ENCODE results near the gene FFAR3. TPM values are rescaled to one million over a fixed set of nuclear protein-coding genes. Genes with fewer than 3 reads are reported as not detected.
A peak's percentile ranks its signal among the peaks of the same experiment; 100 is the strongest.

The FFAR3 gene
- total RNA-seq, 1 donor: not detected

GRCh38 chr19:35318679-35319448 lies 39.4 kb upstream of the FFAR3 start:
- no peak overlapping the region for H3K4me3 ChIP-seq (ENCODE audit: low read depth, low read length)
- no peak for TF ChIP-seq CTCF (IDR thresholded peaks at IDR 0.05; ENCODE audit: insufficient read depth, low read depth, low read length)
- DNase-seq (ENCODE audit: low read depth): peak; percentile 46

- no peak for DNase-seq (ENCODE audit: low read depth)
- TF ChIP-seq CTCF (IDR thresholded peaks at IDR 0.05; ENCODE audit: insufficient read depth, low read depth, low read length): no peak
- H3K4me3 ChIP-seq (ENCODE audit: low read depth, low read length): no peak overlapping the region
Observed at GRCh38 chr19:35320065-35320713, 38.1 kb upstream of the FFAR3 start.

GRCh38 chr19:35321291-35321690 lies 37.0 kb upstream of the FFAR3 start:
- TF ChIP-seq CTCF (IDR thresholded peaks at IDR 0.05; ENCODE audit: insufficient read depth, low read depth, low read length): no peak
- no peak overlapping the region for H3K4me3 ChIP-seq (ENCODE audit: low read depth, low read length)
- no peak for DNase-seq (ENCODE audit: low read depth)

GRCh38 chr19:35322014-35322413 lies 36.2 kb upstream of the FFAR3 start:
- H3K4me3 ChIP-seq (ENCODE audit: low read depth, low read length): no peak overlapping the region
- DNase-seq (ENCODE audit: low read depth): no peak
- TF ChIP-seq CTCF (IDR thresholded peaks at IDR 0.05; ENCODE audit: insufficient read depth, low read depth, low read length): no peak

GRCh38 chr19:35327642-35328041 lies 30.6 kb upstream of the FFAR3 start:
- H3K4me3 ChIP-seq (ENCODE audit: low read depth, low read length): no peak overlapping the region
- TF ChIP-seq CTCF (IDR thresholded peaks at IDR 0.05; ENCODE audit: insufficient read depth, low read depth, low read length): peak; percentile 30
- DNase-seq (ENCODE audit: low read depth): no peak

GRCh38 chr19:35328851-35329285 lies 29.4 kb upstream of the FFAR3 start, which contains the start of gene CD22:
Gene CD22 (plus strand): TSS chr19:35329187. CDS start chr19:35332041, 2,854 bp downstream.
- DNase-seq (ENCODE audit: low read depth): no peak
- H3K4me3 ChIP-seq (ENCODE audit: low read depth, low read length): no peak within 1 kb of the TSS
- TF ChIP-seq CTCF (IDR thresholded peaks at IDR 0.05; ENCODE audit: insufficient read depth, low read depth, low read length): no peak

All from fibroblast of villous mesenchyme (primary cell).